Measurements from ENCODE around the gene KRT85.
"Not testable (repeated sequence)": the region's sequence is repeated elsewhere in the genome, so short reads cannot be mapped to it uniquely, and the experiment has no call there.

KRT85 gene

GRCh38 chr12:52323001-52323400, 44.3 kb downstream of the KRT85 start:
- no peak for DNase-seq

GRCh38 chr12:52322069-52322468, 45.2 kb downstream of the KRT85 start:
- DNase-seq = no peak

- DNase-seq = no peak
Observed at GRCh38 chr12:52321418-52321817, 45.9 kb downstream of the KRT85 start.

- DNase-seq = no peak
Observed at GRCh38 chr12:52320784-52321400, 46.4 kb downstream of the KRT85 start, which contains the start of gene KRT83. KRT83 (minus strand) TSS chr12:52321398; CDS start chr12:52321335, 63 bp downstream.

GRCh38 chr12:52319097-52319496, 48.2 kb downstream of the KRT85 start:
- no peak for DNase-seq

- DNase-seq = no peak
Observed at GRCh38 chr12:52318241-52318990, 48.9 kb downstream of the KRT85 start.

- DNase-seq = no peak
Observed at GRCh38 chr12:52317468-52318052, 49.7 kb downstream of the KRT85 start.

- no peak for DNase-seq
Observed at GRCh38 chr12:52316701-52317100, 50.6 kb downstream of the KRT85 start.

GRCh38 chr12:52316290-52316689, 51.0 kb downstream of the KRT85 start:
- DNase-seq = no peak

- not testable (repeated sequence) for DNase-seq
Observed at GRCh38 chr12:52315721-52316120, 51.6 kb downstream of the KRT85 start.

GRCh38 chr12:52314511-52314910, 52.8 kb downstream of the KRT85 start:
- DNase-seq = no peak

- no peak for DNase-seq
Observed at GRCh38 chr12:52313926-52314325, 53.4 kb downstream of the KRT85 start.

- no peak for DNase-seq
Observed at GRCh38 chr12:52313461-52313860, 53.8 kb downstream of the KRT85 start.

GRCh38 chr12:52312086-52312485, 55.2 kb downstream of the KRT85 start:
- DNase-seq = no peak

- DNase-seq = no peak
Observed at GRCh38 chr12:52311285-52311648, 56.0 kb downstream of the KRT85 start.

- DNase-seq = no peak
Observed at GRCh38 chr12:52310622-52311284, 56.5 kb downstream of the KRT85 start.
